CD4-positive, alpha-beta T cell treated with Interleukin-17A for 4 hours (primary cell): ENCODE measurements around the gene TIAM2.

ENCODE experiments used
- DNase-seq: peaks from one replicate; pipeline ENCODE4 v3.0.0-alpha.2; 2020; ENCODE audit warnings: mixed read lengths

The TIAM2 gene

DNA sequence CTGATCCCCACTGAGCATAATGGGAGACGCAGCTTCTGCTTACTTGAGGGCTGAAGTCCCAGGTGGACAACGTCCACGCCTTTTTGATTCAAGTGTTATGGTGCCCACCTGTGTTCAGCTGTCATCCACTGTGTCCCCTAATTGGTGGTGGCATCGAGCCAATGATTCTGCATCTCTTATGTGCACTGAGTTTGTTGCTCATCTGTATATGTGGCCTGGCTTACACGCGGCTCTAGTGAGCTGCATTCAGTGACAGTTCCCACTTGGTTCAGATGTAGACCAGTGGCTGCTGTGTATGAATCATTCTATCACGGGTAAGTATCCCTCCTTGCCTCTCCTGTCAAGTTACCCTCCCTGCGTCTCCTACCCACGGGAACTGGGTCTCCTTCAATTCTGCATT, 137.5 kb downstream of the TIAM2 start:
- no peak for DNase-seq

DNA sequence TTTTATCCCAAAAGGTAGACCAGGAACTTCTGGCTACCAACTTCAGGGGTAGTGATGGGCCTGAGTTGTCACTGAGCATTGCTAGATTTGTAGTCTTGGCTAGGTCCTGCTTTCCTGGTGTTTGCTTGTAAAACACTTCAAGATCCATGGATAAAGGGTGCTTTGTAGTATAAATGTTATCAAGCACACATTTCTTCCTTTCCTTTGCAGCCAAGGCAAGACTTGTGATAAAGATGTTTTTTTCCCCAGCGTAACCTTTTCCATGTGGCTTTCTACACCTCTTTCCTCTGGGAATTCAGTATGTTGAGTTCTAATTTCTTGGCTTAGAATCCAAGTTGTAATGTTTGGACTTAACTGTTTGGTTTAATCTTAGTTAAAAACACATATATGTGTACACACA, 145.9 kb downstream of the TIAM2 start:
- no peak for DNase-seq

DNA sequence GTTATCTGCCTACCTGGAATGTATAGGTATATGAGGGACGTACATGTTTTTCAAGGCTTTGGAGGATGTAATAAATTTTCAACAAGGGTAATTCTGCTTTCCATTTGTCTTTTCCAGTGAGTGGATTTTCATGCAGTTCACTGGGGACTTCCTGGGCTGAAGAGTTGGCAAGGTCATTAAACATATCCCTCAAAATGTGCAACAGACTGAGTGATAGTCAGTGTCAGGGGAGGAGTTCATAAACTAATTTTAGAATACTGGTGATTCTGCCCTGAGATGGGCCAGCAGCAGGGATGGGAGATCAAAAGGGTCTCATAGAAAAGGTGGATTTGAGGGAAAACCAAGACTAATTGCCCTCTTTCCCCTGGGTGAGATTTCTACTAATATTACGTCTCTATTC, 146.4 kb downstream of the TIAM2 start:
- no peak for DNase-seq

DNA sequence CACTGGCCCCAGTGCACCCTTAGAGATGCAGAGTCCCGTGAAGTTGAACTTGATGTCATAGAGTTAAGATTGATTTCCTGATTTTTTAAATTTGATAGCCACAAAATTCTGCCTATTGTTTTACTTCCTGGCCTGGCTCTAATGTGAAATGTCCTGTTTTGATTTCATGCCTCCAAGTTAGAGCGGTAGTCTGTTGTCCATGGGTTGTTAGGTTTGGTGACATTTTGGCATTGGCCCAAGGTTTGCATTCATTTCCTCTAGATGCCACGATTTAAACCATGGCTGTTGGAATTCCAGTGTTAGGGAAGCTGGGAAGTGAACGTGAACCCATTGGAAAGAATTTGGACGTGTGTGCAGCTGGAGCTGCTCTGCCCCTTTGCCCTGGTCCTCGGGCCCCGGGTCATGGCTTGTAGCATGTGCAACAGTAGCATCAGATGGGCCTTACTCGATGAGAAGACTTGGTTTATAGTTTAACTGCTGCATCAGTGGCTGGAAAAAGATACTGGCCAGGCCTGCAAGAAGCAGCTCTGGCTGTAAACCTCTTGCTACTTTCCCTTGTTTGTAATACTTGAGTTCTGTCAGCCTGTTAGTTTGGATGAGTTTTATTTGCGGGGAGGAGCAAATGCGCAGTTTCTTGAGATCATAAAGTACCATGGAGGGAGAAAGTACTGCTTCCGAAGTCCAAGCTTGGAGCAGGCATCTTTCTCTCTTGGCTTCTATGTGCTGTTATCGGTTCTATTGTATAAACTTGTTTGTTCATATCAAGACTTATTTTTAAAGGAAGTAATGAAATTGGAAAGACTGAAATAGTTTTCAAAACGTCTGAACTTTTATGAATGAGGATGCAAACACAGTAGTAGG, 147.3 kb downstream of the TIAM2 start:
- no peak for DNase-seq

DNA sequence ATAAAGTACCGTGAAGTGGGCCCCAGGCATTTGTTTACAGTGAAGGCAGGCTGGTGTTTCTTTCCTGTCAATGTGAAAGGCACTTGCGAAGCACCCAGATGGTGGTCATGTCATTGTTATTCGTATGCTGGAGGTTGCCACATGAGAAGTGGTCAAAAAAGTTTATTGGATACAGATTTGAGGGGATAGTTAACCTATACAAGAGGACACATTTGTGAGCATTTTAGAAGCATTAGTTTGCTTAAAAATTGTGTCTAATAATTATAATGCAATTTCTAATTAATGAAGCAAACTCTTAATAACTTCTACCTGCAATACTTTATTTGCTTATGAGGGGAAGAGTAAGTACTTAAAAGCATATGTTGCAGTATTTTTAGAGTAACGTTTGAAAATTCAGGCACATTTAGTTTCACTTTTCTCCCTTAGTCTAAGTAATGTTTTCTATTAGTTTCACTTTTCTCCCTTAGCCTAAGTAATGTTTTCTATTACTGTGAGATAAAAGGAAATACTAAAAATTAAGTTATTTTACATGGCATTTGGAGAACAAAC, 148.0 kb downstream of the TIAM2 start:
- DNase-seq, result no peak

DNA sequence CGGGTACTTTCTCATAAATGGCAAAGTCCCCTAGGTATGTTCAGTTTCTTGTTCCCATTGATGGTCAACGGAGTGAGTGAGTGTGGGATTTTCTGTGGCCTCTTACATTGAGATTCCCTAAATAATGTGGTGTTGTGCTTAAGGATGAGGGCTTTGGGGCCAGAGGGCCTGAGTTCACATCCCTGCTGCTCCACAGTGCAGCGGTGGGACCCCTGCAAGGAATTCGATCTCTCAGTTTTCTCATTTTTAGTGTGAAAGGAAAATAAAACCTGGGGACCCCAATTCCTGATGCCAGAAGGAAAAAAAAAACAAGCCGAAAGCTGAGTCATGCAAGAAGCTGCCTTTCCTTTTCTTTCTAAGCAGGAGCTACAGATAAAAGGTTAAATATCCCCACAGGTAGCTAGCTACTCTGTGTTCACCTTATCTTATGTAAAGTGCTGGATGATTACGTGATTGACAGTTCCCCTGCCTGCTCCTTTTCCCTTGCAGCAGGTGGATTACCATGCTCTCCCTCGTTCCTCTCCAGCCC, 148.5 kb downstream of the TIAM2 start:
- DNase-seq, result no peak

DNA sequence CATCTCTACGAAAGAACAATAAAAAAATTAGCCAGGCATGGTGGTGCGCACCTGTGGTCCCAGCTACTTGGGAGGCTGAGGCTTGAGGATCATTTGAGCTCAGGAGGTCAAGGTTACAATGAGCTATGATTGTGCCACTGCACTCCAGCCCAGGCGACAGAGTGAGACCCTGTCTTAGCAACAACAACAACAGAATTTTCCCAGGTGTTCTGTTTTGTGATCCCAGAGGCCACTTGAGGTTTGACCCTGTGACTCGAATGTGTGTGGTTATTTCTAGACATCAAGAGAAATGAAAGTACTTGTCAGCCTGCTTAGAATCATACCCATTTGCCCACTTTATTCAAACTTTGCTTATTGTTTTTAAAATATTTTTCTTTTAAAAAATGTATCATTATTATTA, 151.1 kb downstream of the TIAM2 start:
- no peak for DNase-seq

DNA sequence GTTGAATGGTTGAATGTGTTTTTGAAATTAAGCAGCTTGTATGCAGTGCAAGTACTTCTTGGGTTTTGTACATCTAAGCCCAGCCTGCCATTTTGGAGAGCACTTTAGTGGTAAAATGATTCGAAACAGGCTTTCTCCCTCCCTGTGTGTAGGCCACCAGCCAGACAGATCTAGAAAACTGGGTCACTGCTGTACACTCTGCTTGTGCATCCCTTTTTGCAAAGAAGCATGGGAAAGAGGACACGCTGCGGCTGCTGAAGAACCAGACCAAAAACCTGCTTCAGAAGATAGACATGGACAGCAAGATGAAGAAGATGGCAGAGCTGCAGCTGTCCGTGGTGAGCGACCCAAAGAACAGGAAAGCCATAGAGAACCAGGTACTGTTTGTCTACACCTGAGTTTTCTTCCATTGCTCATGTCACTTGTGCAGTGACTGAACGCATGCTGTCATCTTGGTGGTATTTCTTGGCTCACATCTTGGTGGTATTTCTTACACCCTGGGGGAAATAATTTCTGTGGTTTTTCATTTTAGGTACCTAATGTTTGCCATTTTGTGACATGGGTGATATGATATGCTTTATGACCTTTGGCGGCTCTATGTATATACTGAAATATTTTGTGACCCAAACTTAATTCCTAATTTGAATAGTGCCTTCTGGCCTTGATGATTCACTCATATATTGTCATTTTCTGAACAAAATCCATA, 153.0 kb downstream of the TIAM2 start:
- DNase-seq, result no peak

DNA sequence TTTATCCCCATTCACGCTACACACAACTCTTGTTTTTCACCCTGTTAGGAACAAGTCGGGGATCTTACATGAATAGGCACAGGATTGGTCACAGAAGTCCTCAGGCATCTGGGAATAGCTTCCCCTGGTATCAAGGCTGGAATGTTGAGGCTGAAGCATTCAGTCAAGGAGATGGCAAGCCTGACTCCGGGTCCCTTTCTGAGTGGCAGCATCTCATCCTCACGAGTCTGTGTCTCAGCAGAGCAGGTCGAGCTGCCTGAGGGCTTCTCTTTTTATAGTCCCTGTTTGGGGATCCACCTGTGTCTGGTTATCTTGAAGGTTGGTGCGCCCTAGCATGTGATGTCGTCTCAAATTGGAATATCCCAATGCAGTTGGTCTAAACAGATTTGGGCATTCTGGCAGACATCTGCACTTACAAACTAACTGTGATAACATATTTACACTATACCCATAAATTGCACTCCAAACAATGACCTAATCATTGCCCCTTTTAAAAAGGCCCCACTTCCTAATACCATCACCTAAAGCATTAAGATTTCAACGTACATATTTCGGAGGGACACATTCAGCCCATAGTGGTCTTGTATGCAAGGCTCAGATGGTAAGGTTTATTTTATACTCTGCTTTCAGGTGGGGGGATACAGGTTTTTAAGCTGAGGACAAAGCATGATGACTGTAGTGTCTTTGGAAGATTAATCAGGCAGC, 156.0 kb downstream of the TIAM2 start:
- DNase-seq, result no peak

DNA sequence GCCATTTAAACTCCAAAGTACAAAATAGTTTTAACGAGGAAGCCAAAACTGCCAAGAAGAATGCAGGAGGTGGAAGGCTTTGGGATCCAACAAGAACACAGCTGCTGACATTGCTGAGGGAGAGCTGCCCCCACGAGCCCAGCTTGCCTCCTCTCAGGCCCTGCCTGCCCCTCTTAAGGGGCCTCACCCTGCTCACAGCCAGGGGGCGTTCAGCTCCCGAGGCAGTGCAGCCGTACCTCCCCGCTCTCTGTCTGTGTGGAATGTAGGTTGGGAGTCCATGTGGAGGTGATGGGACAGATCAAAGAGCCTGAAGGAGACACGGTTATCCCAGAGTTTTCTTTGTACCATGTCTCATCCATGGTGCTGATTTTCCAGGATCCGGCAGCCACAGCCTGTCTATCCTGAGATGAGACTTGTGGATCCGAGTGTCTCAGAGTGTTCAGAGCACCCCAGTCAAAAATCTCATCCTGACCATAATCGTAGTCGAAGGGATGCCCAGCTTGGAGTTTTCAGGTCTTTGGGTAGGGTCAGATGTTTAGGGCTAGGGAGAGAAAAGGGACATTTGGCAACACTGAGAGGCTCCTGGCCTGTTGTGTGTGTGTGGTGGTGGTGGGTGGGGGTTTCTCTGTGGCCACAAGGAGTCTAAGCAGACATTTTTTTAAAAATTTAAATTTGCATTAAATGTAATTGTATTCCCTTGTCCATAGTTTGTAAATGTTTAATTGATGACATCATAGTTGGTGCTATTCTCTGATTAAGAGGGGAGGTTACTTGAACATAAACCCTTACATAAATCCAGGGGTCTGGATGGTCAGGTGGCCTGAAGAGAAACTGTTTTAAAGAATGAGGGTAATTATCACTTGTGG, 157.3 kb downstream of the TIAM2 start:
- DNase-seq, result no peak

DNA sequence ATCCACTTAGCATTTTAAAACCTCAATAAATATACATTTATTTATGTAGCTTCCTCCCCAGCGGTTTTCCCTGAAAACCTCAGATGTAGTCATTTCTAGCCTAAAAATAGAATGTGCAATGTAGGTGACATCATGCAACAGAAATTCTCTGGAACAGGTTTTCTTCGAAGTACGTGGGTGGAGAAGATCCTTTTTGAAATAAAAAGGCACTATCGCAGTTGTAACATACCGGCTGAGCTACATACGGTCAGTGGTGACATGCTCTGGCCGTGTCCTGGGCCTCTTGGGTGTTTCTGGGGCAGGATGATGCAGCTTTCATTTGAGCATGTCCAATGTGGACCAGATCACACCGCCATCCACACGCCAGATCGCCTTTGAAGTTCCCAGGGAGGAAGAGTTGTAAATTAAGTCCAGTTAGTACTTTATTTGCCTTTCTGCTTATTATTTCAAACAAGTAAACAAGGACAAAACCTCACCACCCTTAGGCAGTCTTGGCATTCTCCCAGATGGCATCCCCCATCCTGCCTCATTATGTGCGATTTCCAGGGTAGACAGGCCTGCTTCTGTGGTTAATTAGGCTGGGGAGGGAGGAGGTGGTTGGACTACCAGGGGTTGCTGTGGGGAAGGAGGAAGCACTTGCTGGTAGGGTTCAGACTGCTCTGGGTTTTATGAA, 159.2 kb downstream of the TIAM2 start:
- no peak for DNase-seq

DNA sequence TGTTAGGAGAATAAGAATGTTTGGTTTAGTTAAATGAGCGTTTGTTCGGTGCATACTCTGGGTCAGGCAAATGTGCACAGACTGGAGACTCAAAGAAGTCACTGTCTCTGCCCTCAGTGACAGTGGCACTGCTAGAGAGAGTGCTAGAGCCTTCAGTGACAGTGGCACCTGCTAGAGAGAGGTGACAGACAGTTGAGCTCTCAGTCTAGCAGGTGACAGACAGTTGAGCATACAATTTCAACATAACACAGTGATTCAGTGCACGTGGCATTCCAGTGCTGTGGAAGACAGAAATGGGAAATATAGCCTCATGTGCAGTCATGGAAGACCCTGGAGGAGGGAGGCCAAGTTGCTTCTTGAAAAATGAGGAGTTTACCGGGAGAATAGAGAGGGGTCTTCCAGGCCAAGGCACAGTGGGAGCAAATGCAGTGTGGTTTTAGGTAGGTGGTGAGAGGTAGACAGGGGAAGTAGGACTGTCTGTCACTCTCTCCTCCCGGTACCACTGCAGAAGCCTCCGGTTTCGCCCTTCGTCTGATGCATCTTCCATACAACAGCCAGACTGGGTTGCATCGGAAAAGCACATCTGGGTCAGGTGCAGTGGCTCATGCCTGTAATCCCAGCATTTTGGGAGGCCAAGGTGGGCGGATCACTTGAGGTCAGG, 160.8 kb downstream of the TIAM2 start:
- DNase-seq, result no peak

DNA sequence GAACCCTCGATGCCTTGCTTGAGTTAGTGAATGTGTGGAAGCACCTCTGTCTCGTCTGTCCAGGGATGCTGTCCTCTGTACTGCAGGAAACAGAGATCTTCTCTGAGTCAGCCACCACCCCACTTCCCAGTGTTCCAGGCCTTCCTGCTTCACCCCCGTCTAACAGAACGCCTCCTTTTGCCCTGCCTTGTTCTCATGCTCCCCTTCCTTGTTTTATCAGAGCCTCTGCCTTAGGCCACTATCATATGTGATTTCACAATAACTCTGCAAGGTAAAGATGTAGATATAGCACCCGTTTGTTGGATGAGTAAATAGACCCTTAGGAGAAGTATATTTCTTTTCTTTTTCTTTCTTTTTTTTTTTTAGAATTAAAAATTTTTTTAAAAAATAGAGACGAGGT, 162.0 kb downstream of the TIAM2 start:
- DNase-seq, result no peak

DNA sequence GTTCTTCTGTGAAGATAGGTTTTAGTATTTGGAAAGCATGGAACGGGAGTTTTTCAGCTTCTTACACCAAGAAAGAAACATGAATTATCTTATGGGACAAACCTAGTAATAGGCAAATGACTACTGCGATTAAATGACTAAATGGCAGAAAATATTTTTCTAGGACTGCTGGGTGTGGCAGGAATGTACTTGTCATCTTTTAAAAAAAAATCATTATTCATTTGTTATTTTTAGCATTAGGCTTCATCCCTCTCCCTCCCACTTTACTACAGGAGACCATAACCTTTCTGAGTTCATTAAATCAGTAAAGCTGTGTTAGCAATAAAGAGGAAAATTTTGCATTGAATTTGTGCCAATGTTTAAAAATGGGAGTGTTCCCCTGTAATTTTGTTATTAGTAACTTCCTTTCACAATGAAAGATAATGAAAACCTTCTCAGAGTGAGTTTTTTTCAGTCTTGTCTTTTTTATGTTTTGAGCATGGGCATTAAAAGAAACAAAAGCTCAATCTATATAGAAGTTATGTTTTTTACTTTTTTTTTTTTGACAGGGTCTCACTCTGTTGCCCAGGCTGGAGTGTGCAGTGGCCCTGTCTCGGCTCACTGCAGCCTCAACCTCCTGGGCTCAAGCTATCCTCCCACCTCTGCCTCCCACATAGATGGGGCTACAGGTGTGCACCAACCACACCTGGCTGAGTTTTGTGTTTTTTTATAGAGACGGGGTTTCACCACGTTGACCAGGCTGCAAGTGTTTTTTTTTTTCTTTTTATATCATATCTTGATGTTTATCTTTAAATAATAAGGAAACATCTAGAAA, 163.1 kb downstream of the TIAM2 start:
- DNase-seq, result no peak

DNA sequence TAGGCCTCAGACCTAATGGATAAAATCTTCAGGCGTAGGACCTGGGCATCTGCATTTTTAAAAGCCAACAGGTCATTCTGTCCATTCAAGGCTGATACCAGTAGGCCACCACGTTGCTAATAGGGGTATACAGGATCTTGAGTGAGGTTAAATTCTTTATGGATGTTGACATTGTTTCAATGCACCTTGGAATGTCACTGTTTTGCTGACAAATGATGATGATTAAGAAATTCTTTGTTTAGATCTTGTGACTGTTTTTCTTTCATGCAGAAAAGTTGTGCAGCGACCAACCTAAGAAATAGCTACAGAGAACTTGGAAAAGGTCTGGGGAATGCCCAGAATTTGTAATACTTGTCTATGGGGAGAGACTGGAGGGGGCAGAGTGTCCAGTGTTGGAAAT, 167.6 kb downstream of the TIAM2 start:
- DNase-seq, result no peak

DNA sequence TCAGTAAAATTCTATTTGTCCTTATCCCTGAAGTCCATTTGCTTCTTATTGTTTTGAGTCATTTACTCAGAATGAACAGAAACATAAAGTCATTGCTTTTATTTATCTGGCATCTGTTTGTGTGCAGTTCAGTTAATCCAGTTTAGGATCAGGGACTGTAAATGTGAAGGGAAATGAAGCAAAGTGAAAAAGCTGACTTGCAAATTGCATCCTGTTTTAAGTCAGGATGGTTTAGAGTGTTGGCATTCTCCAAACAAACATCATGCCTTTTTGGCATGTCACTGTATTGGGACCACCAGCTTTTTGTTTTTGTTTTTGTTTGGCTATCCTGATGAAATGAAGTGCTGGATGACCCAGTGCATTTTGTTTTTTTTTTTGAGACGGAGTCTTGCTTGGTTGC, 168.5 kb downstream of the TIAM2 start:
- no peak for DNase-seq

DNA sequence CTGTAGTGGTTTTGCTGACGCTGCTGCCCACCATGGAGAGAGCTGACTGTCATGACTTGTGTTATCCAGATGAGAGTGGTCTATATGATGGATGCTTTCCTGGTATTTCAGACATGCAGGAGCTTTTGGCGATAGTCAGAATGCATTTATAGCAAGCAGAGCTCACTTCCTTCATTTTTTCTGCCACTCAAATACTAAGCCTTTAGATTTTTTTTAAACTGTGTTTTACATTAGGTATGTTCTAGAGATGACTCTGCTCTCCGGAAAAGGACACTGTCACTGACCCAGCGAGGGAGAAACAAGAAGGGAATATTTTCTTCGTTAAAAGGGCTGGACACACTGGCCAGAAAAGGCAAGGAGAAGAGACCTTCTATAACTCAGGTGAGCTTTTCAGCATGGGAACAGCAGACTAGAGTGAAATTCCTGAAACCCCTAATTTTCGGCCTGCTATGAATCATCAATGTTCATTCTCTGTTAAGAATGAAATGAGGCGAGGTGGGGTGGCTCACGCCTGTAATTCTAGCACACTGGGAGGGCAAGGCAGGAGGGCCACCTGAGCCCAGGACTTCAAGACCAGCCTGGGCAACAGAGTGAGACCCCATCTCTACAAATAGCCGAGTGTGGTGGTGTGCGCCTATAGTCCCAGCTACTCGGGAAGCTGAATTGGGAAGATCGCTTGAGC, 170.1 kb downstream of the TIAM2 start:
- no peak for DNase-seq

DNA sequence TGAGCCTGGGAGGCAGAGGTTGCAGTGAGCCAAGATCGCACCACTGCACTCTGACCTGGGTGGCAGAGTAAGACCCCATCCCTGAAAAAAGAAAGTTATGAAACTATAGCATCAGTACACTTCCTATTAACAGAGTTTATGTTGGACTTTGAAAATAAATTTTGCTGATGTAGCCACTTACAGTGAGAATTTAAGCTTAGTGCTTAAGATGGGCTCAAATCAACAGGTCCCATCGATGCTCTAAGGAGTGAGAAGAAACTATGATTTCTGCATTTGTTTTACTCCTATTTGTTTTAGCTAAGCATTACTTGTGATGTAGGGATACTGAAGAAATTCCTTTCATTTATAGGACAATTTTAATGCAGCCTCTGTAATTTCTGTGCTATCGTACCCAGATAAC, 175.4 kb downstream of the TIAM2 start:
- DNase-seq, result no peak

DNA sequence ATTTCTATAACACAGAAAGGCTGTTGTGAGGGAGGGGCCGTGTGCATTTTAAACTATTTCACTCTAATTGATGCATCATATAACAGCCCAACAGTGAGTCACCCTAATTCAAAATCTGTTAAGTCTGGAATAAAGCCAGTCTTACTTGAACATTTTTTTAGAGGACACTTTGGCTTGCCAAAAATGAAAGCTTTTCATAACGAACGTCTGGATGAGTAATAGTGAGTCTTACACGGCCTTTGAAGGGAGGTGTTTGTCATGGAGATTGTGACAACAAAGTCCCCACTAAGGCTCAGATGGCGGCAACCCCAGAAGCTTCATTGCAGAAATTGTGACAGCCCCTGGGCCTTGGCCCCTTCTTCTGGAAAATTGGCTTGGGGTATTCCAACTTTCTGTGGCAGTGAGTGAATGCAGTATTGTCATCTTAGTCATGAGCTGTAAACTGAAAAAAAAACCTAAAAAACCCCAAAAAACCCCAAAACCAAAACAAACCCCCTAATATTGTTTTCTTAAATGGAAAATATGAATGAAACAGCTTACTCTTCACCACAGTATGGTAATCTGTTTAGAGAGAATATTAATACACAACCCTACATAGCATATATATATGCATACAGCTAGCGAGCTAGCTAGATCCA, 176.1 kb downstream of the TIAM2 start:
- DNase-seq, result peak; percentile 73
